Muscle of arm (tissue), 12 donors: ENCODE measurements around the gene CTNNBL1. TPM values are rescaled to one million over a fixed set of nuclear protein-coding genes. Genes with fewer than 3 reads are reported as not detected.

Source experiments
- DNase-seq: peaks from one replicate; pipeline ENCODE4 v3.0.0-alpha.2; 2013
- polyA plus RNA-seq, 12 donors: library from polyadenylated mRNA; unstranded; fragments of 120-200 nt; gene quantifications; one replicate each; pipeline ENCODE4 v1.2.1, GENCODE V29; 2013; ENCODE audit not compliant: insufficient read length in 12 of 12

Gene CTNNBL1
- polyA plus RNA-seq, 12 donors: 14.9 to 39.1 (median 28.9) TPM; not detected in 1

- no peak for DNase-seq
Observed at GRCh38 chr20:37807471-37808232, 113.8 kb downstream of the CTNNBL1 start.

GRCh38 chr20:37808233-37809070, 114.6 kb downstream of the CTNNBL1 start:
- DNase-seq: no peak

GRCh38 chr20:37810027-37810426, 116.2 kb downstream of the CTNNBL1 start:
- DNase-seq: no peak

DNA sequence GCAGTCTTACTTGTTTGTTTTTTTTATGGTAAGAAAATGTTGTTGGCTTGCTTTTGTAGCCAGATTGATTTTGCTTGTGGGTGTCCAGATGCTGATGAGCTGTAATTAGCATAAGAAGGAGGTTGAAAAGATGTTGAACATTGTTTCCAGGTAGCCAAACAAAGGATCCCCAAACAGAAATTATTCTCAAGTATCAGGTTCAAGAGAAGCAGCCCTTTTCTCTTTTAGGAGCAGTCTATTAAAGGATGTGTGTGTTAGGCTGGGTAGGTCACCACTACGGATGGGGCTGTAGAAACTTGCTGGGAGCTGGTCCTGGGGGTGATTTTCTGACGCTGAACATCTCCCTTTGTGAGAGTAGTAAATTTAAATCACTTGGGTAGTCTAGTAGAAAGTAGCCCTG, 122.2 kb downstream of the CTNNBL1 start:
- DNase-seq: no peak

- DNase-seq: no peak
Observed at GRCh38 chr20:37816726-37817125, 122.9 kb downstream of the CTNNBL1 start.

DNA sequence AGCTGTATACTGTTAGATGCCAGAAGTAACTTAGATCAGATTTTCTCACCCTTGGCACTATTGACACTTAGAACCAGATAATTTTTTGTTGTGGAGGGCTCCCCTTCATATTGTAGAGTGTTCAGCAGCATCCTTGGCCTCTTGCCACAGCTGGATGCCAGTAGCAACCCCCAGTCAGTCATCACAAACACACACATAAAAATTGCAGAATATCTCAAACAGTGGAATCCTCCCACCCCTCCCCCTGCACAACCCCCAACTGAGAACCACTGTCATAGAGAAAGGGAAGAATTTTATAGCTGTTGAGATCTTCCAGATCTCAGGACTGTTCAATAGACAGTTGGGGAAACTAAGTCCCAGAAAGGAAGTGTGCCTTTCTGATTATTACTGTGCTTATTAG, 127.9 kb downstream of the CTNNBL1 start:
- DNase-seq: no peak

GRCh38 chr20:37822141-37822601, 128.3 kb downstream of the CTNNBL1 start:
- DNase-seq: peak; percentile 24

DNA sequence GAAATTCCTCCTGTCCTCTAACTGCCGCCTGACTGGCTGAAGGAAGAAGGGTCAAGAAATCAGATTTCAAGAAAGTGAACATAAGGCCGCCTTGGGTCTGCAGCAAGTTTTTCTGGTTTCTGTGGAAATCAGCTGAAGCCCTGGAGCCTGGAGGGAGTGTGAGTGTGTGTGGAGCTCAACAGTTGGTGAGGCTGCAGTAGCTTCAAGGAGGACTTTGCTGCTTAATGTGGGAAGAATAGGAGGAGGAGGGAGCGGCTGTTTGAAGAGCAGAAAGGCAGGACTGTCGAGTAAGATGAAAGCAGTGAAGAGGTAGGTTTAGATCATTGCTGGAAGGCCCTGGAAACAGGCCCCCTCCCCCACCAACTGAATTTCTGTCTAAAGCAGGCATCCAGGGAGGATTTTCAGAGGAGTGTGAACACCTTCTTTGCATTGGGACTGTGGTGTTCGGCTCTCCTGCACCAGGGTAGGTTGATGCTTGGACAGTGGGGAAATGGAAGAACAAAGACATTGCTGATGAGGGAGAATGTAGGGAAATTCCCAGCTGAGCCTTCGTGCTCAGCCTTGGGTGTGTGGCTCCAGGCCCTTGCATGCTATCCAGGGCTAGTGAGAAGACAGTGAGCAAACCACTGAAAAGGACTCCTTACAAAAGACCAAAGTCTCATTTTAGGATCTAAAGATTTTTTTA, 129.6 kb downstream of the CTNNBL1 start:
- DNase-seq: no peak

DNA sequence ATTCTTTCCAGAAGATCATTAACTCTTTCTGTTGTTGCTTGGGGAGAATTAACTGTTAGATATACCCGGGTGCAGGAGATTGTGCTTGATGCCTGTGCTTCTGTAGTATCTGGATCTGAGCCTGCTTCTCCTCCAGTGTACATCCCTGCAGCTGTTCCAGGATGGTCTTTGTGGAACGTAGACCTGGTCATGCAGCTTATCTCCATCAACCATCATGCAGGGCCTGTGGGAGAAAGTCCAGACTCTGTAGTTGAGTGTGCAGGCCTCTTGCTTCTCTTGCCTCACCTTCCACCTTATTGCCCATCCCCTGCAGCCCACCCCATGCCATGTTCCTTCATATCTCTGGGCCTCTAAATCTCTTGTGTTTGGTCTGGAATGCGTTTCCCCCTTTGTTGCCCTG, 133.8 kb downstream of the CTNNBL1 start:
- DNase-seq: no peak

- no peak for DNase-seq
Observed at GRCh38 chr20:37828684-37829083, 134.9 kb downstream of the CTNNBL1 start.

DNA sequence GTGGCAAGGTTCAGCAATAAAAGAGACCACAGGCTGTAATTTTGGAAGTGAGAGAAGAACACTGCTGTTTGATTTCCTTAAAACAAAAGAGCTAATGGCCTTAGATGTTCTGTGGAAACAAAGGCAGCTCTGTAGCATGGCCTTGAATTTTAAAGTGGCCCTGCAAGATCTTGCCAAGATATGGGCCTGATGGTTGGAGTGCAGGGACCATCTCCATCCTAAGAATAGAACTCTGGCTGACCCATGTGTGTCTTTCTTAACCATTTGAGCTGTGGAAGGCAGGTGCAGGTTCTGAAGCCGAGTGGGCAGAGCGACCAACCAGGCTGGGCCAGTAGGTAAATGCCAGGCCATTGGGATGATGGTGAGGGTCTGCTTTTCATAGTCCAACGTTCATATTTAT, 135.3 kb downstream of the CTNNBL1 start:
- DNase-seq: no peak

GRCh38 chr20:37833221-37833896, 139.5 kb downstream of the CTNNBL1 start:
- no peak for DNase-seq

GRCh38 chr20:37836926-37837325, 143.1 kb downstream of the CTNNBL1 start:
- DNase-seq: no peak

DNA sequence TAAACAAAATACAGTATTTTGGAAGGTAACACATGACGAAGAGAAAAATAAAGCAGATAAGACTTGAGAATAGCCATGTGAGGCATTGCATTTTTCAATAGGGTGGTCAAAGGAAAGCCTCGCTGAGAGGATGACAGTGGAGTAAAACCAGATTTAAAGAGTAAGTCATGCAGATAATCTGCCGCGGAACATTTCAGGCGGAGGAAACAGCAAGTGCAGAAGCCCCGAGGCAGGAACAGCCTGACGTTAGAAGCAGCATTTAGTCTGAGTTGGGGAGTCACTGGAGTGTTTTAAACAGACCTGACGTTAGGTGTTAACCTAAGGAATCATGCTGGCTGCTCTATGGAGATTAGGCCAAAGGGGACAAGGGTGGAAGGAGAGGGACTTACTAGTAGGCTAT, 144.1 kb downstream of the CTNNBL1 start:
- no peak for DNase-seq

DNA sequence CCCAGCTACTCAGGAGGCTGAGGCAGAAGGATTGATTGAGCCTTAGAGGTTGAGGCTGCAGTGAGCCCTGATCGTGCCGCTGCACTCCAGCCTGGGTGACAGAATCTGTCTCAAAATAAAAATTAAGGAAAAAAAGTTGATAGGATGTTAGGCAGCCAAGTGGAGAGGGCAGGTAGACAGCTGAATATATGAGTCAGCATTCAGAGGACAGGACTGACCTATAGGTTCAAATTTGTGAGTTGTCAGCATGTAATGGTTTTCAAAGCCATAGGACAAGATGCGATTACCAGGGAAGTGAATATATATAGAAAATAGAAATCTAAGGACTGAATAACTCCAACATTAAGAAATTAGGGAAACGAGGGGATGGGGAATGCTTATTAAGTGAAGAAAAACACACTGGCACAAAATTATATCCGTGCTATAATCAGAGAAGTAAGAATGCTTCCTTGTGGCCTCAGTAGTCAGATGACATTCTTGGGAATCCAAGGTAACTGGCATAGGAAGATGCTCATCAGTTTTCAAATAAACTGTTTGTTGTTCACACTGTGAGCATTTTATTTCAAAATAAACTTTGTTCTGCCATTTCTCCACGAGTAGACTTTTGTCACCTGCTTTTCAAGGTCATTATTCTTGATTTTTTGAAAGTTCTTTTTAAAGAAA, 145.1 kb downstream of the CTNNBL1 start:
- DNase-seq: no peak

DNA sequence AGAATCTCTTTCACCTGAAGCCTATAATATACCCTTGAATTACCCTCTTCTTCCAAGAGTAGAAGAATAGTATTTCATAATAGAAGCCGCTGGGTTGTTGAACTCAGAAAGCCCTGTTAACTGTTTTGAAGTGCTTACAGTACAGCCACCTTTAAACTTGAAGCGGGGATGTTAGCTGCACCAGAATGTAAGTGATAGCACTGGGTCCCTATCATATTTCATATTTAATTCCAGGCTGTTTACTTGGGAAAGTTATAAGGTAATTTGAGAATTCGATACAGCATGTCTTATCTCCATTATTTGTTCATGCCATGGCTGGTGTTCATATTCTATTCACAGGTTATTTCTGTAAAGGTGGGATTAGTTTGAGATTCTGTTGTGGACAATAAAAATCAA, 145.6 kb downstream of the CTNNBL1 start:
- DNase-seq: no peak

GRCh38 chr20:37839955-37840354, 146.1 kb downstream of the CTNNBL1 start:
- no peak for DNase-seq

DNA sequence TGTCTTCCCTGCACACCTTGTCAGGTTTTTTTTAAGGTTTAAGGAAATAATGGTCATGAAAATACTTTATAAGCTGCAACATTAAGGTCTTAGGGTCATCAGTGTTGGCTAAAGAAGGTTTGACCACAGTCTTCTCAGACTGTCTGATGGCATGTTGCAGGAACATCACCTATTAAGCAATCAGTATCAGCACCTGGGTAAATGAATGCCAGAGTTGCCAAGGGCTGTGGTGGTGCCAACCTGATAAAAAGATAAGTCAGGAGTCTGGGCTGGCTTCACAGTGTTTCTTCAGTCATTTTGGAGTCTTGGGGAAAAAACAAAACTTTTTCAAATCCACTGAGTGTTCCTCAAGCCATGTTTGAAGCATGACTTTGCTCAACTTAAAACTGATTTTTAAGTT, 147.6 kb downstream of the CTNNBL1 start:
- DNase-seq: no peak

DNA sequence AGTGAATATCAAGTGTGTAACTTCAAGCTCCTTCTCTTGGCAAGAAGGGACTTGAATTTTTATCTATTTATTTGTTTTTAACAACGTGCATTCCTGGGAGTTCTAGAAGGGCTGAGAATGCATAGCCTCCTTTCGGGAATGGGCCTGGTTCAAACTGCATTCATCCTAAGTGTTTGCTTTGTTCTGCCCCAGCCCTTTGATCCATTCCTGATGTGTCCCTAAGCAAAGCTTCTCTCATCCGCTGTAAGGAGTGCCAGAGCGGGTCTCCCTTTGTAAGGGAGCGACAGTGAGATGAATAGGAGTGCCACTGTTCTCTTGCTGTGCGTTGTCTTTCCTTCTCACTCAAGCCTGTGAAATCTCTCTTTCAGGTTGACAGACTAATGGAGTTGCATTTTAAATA, 148.1 kb downstream of the CTNNBL1 start:
- DNase-seq: no peak

DNA sequence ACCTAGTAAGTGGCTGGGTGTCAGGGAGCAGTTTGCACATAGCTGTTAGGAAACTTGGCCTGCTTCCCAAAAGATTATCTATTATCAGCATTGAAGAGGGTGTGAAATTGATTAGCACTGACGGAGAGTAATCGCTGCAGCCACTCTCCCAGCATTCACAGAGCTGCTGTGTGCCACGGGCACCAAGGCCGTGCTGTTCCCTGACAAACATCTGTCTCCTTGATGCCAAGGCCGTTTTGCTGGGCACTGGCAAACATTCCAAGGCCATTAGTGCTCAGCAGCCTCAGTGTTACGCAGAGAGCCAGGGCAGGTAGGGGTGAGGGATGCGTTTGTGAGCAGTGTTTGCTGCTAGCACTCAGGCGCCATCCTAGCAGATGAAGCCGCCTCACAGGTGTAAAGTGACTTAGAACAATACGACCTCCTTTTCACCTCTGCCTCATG, 151.4 kb downstream of the CTNNBL1 start:
- DNase-seq: no peak

GRCh38 chr20:37845878-37846277, 152.0 kb downstream of the CTNNBL1 start:
- no peak for DNase-seq
